Measurements from ENCODE around the gene EEF1A1. TPM values are rescaled to one million over a fixed set of nuclear protein-coding genes. Genes with fewer than 3 reads are reported as not detected.

Gene EEF1A1
- total RNA-seq, 4 donors from 2014 or later, result 2,654 to 8,743 (median 5,443) TPM

GRCh38 chr6:73504160-73504559 lies 16.7 kb downstream of the EEF1A1 start:
- no peaks in the 10 kb centered on the region for H3K9me3 ChIP-seq
- TF ChIP-seq POLR2AphosphoS5 (IDR thresholded peaks at IDR 0.05) (no peak), CTCF (IDR thresholded peaks at IDR 0.05) (no peak), POLR2A (IDR thresholded peaks at IDR 0.05) (no peak), EP300 (IDR thresholded peaks at IDR 0.05; ENCODE audit: low read depth) (no peak)
- H3K4me1 ChIP-seq, result no peaks in the 10 kb centered on the region
- in situ Hi-C loops (cut with MboI; ENCODE audit: low pct_ligation_motif_present in 1 of 4, low pct_unique_long_range_greater_than_20kb in 1 of 4, low sequenced_read_pairs in 3 of 4), result loop anchor here in 3 of 4 donors (10.0 to 25.0 kb wide), 2 partner anchors 108 to 121 kb away; no protein-coding TSS in a partner anchor
- 91 to 100% methylated on average over 1 to 2 of the region's 2 CpGs for WGBS, 2 donors (ENCODE audit: low coverage in 1 of 2)
- H3K4me3 ChIP-seq, result no peak overlapping the region
- H3K36me3 ChIP-seq, result peaks cover 0 to 26% (median 10%) of the 10 kb centered on the region in 4 donors
- no peak overlapping the region for H3K27ac ChIP-seq
- DNase-seq, result no peak
- intact Hi-C loops (cut with DNase I; ENCODE audit: low total_unique reads), result no loop called here
- no peaks in the 10 kb centered on the region for H3K27me3 ChIP-seq

- Histone ChIP-seq H3K9me3 (no peaks in the 10 kb centered on the region), H3K4me3 (no peak overlapping the region), H3K27ac (no peak overlapping the region), H3K27me3 (no peaks in the 10 kb centered on the region), H3K36me3 (peaks cover 0 to 33% (median 13%) of the 10 kb centered on the region in 4 donors), H3K4me1 (no peaks in the 10 kb centered on the region)
- WGBS, 2 donors (ENCODE audit: low coverage in 1 of 2), result 57 to 68% methylated on average over 1 to 2 of the region's 2 CpGs
- intact Hi-C loops (cut with DNase I; ENCODE audit: low total_unique reads), result no loop called here
- in situ Hi-C loops (cut with MboI; ENCODE audit: low pct_ligation_motif_present in 1 of 4, low pct_unique_long_range_greater_than_20kb in 1 of 4, low sequenced_read_pairs in 3 of 4), result loop anchor here in 3 of 4 donors (10.0 to 25.0 kb wide), 2 partner anchors 109 to 122 kb away; no protein-coding TSS in a partner anchor
- TF ChIP-seq POLR2A (IDR thresholded peaks at IDR 0.05) (no peak), EP300 (IDR thresholded peaks at IDR 0.05; ENCODE audit: low read depth) (no peak), POLR2AphosphoS5 (IDR thresholded peaks at IDR 0.05) (no peak), CTCF (IDR thresholded peaks at IDR 0.05) (no peak)
- no peak for DNase-seq
Measured at GRCh38 chr6:73503027-73503772, 17.6 kb downstream of the EEF1A1 start.

GRCh38 chr6:73497915-73498314 lies 22.9 kb downstream of the EEF1A1 start:
- WGBS, 2 donors (ENCODE audit: low coverage in 1 of 2), result 87 to 96% methylated on average over 3 of the region's 3 CpGs
- H3K4me3 ChIP-seq, result no peak overlapping the region
- in situ Hi-C loops (cut with MboI; ENCODE audit: low pct_ligation_motif_present in 1 of 4, low pct_unique_long_range_greater_than_20kb in 1 of 4, low sequenced_read_pairs in 3 of 4), result no loop called here
- H3K27ac ChIP-seq, result no peak overlapping the region
- DNase-seq, result no peak
- H3K27me3 ChIP-seq, result no peaks in the 10 kb centered on the region
- no peaks in the 10 kb centered on the region for H3K9me3 ChIP-seq
- intact Hi-C loops (cut with DNase I; ENCODE audit: low total_unique reads), result no loop called here
- H3K4me1 ChIP-seq, result no peaks in the 10 kb centered on the region
- peaks cover 0 to 65% (median 30%) of the 10 kb centered on the region in 4 donors for H3K36me3 ChIP-seq
- TF ChIP-seq POLR2A (IDR thresholded peaks at IDR 0.05) (no peak), POLR2AphosphoS5 (IDR thresholded peaks at IDR 0.05) (no peak), EP300 (IDR thresholded peaks at IDR 0.05; ENCODE audit: low read depth) (no peak), CTCF (IDR thresholded peaks at IDR 0.05) (no peak)

DNA sequence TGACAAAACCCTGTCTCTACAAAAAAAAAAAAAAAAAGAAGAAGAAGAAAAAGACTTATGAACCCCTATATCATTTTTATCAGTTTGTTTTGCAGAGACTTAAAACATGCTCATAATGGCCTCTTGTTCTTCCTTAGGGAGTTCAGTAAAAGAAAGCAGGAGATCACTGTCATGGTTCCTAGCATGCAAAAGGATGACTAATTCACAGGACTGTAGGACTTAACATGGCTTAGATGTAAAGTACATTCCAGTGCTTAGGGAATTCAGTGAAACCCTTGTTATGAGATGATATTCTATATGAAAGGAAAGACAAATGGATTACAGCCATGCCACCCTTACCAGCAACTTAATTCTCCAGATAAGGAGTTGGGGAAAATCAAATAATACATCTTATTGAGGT lies 29.5 kb downstream of the EEF1A1 start:
- no peaks in the 10 kb centered on the region for H3K27me3 ChIP-seq
- peaks cover 0 to 2% of the 10 kb centered on the region in 2 donors for H3K9me3 ChIP-seq
- no peak for DNase-seq
- in situ Hi-C loops (cut with MboI; ENCODE audit: low pct_ligation_motif_present in 1 of 4, low pct_unique_long_range_greater_than_20kb in 1 of 4, low sequenced_read_pairs in 3 of 4), result no loop called here
- H3K36me3 ChIP-seq, result peaks cover 0 to 58% (median 25%) of the 10 kb centered on the region in 4 donors
- no peak overlapping the region for H3K27ac ChIP-seq
- no peaks in the 10 kb centered on the region for H3K4me1 ChIP-seq
- TF ChIP-seq EP300 (IDR thresholded peaks at IDR 0.05; ENCODE audit: low read depth) (no peak), POLR2AphosphoS5 (IDR thresholded peaks at IDR 0.05) (no peak), CTCF (IDR thresholded peaks at IDR 0.05) (no peak), POLR2A (IDR thresholded peaks at IDR 0.05) (no peak)
- H3K4me3 ChIP-seq, result no peak overlapping the region
- intact Hi-C loops (cut with DNase I; ENCODE audit: low total_unique reads), result no loop called here

Data from transverse colon (tissue), 4 donors.